SHP77 (cell line): Measurements from ENCODE around the gene CCT5.

Experiments
- DNase-seq, 2 experiments: peaks; one replicate each; lab custom pipeline; 2025; lab: John Stamatoyannopoulos, UW

Gene CCT5

GRCh38 chr5:10249948-10250805 lies at the start of gene CCT5:
Gene CCT5, plus strand, starts transcription at chr5:10250280. Its CDS starts 61 bp downstream, at chr5:10250341.
- DNase-seq: peak; percentile 97 to 99

- DNase-seq: peak in 1 of 2 experiments; percentile 32
Observed at GRCh38 chr5:10201223-10201868, 48.7 kb upstream of the CCT5 start.

GRCh38 chr5:10202089-10202910 lies 47.8 kb upstream of the CCT5 start:
- no peak for DNase-seq

GRCh38 chr5:10209004-10209403 lies 41.1 kb upstream of the CCT5 start:
- no peak for DNase-seq

GRCh38 chr5:10213316-10213715 lies 36.8 kb upstream of the CCT5 start:
- no peak for DNase-seq

GRCh38 chr5:10214041-10214440 lies 36.0 kb upstream of the CCT5 start:
- no peak for DNase-seq

- no peak for DNase-seq
Observed at GRCh38 chr5:10215366-10215765, 34.7 kb upstream of the CCT5 start.

- no peak for DNase-seq
Observed at GRCh38 chr5:10216107-10216506, 34.0 kb upstream of the CCT5 start.

GRCh38 chr5:10218658-10219057 lies 31.4 kb upstream of the CCT5 start:
- DNase-seq: no peak

- no peak for DNase-seq
Observed at GRCh38 chr5:10219068-10219467, 31.0 kb upstream of the CCT5 start.

GRCh38 chr5:10220248-10220647 lies 29.8 kb upstream of the CCT5 start:
- no peak for DNase-seq

GRCh38 chr5:10222326-10222725 lies 27.8 kb upstream of the CCT5 start:
- no peak for DNase-seq

GRCh38 chr5:10227379-10227778 lies 22.7 kb upstream of the CCT5 start:
- no peak for DNase-seq

- no peak for DNase-seq
Observed at GRCh38 chr5:10228288-10228687, 21.8 kb upstream of the CCT5 start.

- no peak for DNase-seq
Observed at GRCh38 chr5:10229306-10230048, 20.6 kb upstream of the CCT5 start.

GRCh38 chr5:10232386-10232785 lies 17.7 kb upstream of the CCT5 start:
- no peak for DNase-seq

- DNase-seq: no peak
Observed at GRCh38 chr5:10233011-10233410, 17.1 kb upstream of the CCT5 start.

GRCh38 chr5:10233505-10233904 lies 16.6 kb upstream of the CCT5 start:
- DNase-seq: peak; percentile 40

GRCh38 chr5:10235350-10235749 lies 14.7 kb upstream of the CCT5 start:
- DNase-seq: no peak

GRCh38 chr5:10243660-10244240 lies 6.3 kb upstream of the CCT5 start:
- DNase-seq: no peak

- DNase-seq: no peak
Observed at GRCh38 chr5:10244342-10244944, 5.6 kb upstream of the CCT5 start.
